HTERT RPE-1 (cell line): Measurements from ENCODE around the gene SLC6A4.
"Not testable (repeated sequence)": the region's sequence is repeated elsewhere in the genome, so short reads cannot be mapped to it uniquely, and the experiment has no call there.

Experiments used
- in situ Hi-C: fragments of 300-500 bp; cut with MboI; formaldehyde crosslinking; loops from 4 replicates; pipeline ENCODE4 v1.14.3; 2020; ENCODE audit warnings: low sequenced_read_pairs

SLC6A4 gene

DNA sequence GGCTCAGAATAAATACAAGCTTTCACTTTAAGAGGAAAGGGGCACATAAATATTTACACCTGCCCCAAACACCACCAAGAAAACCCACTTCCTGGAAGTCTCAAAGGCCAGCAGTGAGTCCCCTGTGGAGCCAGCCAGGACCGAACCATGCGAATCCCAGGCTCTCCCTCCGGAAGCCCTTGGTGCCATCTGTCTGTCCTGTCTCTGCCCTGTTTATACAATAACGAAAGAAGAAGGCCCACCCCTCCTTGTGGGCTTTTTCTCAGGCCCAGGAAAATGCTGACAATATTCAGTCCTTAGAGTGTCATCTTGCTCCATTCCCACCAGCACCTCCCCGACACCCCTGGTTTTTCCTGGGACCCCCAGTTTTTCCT is 3.6 kb upstream of the SLC6A4 start:
- in situ Hi-C loops = no loop called here

DNA sequence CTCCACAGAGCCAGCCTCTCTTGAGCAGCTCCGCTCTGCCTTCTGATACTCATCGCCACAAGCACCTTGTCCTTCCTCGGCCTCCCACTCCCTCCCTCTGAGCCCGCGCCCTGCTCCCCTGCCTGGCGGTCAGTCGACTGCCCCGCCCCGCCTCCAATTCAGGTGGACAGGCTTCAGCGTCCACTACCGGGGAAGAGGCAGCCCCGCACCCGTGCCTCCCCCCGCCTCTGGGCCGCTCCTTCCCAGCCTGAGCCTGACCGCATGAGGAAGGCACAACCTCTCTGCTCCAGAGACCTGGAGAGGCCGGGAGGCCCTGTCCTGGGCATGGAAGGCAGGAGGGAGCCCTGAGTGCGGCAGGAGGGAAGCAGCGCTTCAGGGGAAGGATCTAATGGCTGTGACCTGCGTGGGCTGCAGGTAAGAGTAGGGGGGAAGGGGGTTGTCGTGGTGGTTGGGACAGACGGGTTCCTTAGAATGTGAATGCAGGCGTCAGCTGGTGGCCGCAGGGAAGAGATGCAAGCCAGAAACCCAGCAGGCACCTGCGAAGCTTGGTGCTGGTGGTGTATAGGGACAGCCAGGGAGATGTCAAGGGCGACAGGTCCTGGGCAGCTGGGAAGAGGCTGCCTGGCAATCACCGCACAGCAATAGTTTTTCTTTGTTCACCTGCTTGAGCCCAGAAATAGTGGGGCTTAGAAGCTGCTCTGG is 3.0 kb upstream of the SLC6A4 start:
- in situ Hi-C loops = no loop called here

DNA sequence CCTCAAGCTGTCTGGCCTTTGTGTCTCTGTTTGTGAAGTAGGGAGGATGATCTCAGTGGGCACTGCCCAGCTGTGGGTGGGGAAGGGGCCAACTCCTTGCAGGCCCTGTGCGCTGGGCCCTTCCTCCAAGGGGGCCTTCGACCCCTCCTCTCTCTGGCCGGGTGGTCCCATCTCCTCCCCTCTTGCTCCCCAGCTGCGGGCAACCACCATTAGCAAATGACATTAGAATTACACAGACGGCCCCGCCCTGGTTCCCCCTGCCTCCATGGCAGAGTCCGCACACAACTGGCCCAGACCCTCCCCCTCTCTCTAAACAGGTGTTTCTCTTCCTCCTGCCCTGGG is 2.5 kb upstream of the SLC6A4 start:
- in situ Hi-C loops = no loop called here

DNA sequence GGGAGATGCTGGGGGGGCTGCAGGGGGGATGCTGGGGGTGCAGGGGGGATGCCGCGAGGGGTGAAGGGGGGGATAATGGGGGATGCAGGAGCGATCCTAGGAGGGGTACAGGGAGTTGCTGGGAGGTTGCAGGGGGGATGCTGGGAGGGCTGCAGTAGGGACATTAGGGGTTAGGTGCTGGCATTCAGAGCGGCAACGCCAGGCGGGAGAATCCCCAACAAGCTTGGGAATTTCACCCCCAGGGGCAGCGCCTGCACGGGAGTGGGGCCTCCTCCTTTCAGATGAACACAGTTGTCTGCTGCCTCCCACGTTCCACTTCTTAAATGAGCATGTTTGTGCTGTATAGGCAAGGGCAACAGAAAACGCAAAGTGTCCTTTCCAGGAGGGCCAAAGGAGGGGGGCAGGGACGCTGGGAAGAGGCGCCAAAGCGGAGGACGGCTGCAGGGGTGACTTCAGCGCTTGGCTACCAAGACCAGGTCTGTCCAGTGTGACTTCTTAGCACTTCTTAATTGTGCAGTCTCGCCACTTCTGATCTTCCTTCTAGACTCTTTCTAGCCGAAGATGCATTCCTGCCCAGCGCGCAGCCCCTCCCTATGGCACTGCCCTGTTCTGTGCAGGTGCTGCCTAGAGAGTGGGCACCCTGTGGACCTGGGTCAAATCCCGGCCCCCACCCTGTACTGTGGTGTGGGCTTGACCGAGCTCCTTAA is 2.0 kb upstream of the SLC6A4 start:
- in situ Hi-C loops = no loop called here

DNA sequence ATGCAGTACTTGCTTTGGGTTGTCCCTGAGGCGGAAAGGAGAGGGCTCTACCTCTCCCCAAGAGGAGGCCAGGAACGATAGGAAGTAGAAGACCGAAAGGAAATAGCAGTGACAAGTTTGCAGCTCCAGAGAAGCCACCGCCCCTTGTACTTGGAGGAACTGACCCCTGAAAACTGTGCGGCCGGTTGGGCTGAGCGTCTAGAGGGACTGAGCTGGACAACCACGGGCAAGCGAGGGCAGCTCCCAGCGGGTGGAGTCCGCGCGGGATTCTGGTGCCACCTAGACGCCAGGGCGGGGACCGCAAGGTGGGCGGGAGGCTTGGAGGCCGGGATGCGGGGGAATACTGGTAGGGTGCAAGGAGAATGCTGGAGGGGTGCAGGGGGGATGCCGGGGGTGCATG is 1.3 kb upstream of the SLC6A4 start:
- in situ Hi-C loops = no loop called here

DNA sequence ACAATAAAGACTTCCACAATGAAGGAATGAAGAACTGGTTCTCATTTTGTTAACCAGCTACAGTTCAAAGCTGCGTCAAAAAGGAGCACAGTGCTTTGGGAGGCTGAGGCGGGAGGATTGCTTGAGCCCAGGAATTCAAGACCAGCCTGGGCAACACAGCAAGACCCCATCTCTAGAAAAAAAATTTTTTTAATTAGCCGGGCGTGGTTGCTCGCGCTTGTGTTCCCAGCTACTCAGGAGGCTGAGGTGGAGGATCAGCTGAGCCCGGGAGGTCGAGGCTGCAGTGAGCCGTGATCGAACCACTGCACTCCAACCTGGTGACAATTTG is 764 bp upstream of the SLC6A4 start:
- in situ Hi-C loops = no loop called here

DNA sequence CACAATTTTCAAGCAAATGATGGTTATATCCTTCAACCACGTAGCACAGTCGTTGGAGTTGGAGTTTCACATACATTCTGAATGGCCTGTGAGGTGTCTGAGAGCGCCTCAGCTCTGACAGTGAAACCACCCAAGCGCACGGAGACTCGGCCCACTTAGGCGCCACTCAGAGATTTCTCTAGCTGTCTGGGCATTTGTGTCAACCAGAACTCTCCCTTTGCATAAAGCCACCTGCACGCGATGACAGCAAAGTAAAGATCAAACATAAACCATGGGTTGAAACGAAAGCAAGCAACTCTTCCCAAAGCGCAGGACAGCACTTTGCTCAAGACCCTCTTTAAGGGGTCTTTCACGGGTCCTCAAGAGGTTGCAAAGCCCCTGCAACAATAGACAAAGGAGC is 533 bp downstream of the SLC6A4 start:
- in situ Hi-C loops = no loop called here

DNA sequence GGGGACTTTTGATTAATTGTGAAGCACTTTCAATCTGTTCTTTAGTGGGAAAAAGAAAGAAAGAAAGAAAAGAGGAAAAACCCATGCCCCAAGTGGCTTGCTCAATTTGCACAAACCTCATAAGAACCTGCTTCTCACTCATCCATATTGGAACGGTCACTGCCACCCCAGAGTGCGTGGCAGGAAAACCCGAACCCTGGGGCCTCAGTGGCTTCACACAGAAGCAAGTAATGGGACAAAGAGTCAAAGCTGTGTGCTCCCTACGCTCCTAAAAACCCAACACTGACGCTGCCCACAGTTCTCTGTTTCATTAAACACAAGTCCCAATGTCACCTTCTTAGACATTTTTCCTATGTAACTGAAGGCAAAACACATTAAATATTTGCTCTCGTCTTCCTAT is 1.2 kb downstream of the SLC6A4 start:
- in situ Hi-C loops = no loop called here

DNA sequence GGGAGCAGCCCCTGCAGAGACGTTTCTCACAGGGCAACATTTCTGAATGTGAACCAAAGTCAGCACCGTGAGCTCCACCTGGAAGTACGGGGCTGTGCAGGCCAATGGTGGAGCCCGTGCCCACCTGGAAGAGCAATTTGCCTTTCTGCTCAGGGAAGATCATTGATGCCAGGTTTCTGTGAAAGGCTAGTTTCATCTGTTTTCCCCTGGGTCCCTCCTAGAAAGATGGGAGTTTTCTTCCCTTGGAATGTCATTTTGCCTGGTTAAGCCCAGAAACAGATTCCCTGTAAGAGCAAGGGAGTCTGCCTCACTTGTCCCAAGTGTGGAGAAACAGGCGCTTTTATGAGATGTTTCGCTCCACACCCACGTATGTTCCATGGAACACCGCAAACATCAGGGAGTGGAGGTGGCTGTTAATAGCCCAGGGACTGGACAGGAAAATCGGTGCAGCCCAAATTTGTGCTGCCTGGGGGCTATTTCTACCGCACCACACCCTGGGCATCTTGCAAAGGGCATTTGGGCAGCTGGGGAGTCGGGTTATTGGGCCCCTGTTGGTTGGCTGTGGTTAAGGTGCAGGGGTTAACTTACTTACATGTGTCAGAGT is 2.6 kb downstream of the SLC6A4 start:
- in situ Hi-C loops = no loop called here

DNA sequence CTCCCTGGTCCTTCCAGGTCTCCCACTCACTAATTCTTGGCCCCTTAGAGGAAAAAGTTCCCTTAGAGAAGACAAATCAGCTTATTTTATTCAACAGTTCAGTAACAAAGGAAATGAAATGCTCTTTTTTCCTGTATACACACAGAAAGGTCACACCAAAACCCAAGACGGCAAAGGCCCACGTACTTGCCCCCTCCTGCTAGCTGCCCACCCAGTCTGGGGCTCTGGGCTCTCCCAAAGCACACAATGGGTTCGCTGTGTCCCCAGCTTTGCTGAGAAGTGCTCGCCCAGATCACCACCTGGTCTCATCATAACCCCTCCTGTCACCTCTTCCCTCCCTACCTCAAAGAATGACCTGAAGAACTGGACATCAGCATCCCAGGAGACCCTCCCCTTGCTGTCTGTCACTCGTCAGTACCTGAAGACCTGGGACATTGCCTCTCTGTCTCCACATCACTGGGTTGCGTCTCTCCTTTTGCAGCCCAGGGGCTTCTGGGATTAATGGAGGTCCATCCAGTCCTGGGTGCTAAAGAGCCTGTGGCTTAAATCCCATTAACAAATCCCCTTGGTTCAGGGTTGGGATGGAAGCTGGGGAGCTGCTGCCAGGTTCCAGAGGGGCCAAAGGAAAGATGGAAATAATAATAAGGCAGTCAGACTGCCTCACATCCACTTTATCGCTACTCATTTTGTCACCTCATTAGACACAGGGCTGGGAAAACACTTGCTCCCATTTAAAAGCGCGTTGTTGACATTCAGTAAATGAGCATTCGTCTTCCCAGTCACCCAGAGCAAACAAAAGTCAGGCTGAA is 3.3 kb downstream of the SLC6A4 start:
- in situ Hi-C loops = no loop called here

DNA sequence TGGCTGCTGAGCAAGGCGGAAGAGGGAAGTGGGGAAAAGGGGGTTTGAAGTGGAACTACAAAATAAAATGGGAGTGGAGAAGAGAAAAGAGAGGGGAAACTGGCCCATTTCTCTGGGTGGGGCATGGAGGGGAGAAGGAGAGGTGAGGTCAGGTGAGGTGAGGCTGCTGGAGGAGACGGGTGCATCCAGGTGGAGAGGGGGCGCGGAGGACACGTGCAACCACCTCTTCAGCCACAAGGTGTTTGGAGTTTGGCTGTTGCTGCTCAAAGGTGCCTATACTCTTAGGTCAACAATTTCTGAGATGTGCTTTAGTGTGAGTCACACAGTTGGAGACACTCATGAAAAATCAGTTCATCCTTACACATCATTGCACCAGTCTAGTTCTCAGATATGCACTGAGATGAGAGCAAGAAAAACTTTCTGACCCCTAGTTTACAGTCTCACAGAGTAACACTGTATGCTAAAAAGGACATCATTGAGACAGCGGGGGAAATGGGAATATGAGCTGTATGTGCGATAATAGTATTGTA is 4.8 kb downstream of the SLC6A4 start:
- in situ Hi-C loops = no loop called here

DNA sequence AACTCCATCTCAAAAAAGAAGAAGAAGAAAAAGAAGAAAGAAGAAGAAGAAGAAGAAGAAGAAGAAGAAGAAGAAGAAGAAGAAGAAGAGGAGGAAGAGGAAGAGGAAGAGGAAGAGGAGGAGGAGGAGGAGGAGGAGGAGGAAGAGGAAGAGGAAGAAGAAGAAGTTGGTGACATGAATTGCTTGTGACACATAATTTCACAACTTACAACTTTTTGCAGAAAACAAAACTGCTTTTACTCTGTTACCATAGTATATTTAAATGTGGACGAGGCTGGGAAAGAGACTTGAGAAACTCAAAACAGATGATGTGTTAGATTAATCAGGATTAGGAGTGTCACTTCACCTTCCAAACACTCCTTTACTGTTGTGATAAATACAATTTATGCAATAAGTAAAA is 5.5 kb downstream of the SLC6A4 start:
- in situ Hi-C loops = not testable (repeated sequence)

DNA sequence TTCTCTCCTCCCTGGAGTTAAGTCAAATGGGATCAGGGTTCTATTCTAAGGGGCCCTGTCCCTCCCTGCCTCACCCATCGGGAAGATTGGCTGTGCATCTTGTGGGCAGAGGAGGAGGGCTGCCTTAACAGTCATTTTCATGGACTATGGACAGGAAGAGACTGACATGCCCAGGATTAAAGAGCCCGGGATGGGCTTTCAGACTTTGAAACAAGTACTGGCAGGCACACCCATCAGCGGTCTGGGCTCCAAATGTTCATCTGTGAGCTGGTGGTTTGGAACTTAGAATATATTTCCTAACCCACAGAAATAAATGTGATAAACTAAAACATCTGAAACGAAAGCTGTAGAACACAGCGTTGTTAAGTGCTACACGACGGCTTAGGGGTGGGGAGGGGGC is 6.5 kb downstream of the SLC6A4 start:
- in situ Hi-C loops = no loop called here

DNA sequence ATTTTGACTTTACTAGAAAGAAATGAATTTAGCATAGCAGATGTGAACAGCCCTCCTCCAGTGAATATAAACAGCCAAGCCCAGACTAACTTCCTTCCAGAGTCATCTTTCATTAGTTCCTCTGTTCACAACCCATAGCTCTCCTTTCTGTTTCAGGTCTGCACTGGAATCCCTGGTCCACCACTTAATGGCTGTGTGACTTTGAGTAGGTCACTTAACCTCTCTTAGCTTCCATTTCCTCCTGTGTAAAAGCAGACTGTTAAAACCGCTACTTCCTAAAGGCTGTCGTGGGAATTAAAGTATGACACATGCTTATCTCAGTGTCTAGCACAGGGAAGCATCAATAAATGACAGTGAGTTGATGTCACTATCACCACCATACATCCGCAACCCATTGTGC is 7.5 kb downstream of the SLC6A4 start:
- in situ Hi-C loops = no loop called here

DNA sequence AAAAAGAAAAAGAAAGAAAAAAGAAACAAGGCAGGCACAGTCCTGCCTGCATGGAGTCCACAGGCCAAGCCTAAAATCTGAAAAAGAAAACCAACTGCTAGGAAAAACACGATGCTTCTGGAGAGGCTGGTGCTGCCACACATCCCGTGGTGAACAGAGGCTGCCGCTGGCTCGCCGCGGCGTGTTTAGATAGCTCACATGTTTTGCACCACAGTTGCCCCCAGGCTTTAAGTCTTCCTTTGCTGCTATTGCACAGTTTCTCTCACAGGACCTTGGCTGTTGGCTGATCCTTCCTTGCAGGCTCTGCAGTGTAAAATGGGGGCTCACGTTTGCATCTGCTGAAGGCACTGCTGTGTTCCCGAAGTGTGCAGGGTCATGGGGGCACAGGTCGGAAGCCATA is 8.6 kb downstream of the SLC6A4 start:
- in situ Hi-C loops = no loop called here

DNA sequence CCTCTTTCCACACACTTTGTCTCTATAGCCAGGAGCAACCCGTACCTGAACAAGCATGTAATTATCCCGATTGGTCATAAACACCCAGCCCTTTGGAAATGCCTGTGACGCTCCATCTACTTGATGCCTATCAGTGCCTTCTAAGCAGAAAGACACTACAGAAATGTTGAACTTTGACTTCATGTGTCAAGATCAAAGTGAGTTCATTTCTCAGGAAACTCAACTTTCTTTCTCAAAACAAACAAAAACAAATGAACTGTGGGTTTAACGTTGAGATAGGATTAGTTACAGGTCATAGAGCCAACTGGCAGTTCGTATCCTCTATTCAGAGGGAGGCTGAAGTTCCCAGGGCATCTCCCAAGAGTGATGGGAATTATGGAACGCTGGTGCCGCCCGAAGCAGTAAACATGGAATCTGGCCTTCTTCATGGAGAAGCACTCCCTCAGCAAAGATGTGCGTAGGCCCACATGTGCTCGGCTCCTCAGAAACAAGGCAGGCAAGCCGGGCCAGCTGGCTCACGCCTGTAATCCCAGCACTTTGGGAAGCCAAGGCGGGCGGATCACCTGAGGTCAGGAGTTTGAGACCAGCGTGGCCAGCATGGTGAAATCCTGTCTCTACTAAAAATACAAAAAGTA is 9.5 kb downstream of the SLC6A4 start:
- in situ Hi-C loops = no loop called here

DNA sequence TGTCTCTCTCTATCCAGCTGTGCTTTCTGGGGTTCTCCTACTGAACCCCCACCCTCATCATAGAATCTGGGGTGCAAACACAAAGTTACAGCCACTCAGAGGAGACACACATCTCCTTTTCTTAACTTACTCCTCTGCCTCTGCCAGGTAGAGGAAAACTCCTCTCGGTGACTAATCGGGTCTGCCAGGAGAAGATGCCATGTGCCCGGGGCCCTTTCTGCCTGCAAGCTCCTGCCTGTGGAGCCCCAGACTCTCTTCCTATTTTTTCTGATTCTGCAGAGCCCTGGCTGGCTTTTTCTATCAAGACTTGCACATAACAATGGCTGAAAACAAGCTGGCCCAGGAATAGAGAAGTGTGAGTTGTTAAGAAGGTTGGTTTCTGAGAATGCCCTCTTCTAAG is 10.4 kb downstream of the SLC6A4 start:
- in situ Hi-C loops = no loop called here

DNA sequence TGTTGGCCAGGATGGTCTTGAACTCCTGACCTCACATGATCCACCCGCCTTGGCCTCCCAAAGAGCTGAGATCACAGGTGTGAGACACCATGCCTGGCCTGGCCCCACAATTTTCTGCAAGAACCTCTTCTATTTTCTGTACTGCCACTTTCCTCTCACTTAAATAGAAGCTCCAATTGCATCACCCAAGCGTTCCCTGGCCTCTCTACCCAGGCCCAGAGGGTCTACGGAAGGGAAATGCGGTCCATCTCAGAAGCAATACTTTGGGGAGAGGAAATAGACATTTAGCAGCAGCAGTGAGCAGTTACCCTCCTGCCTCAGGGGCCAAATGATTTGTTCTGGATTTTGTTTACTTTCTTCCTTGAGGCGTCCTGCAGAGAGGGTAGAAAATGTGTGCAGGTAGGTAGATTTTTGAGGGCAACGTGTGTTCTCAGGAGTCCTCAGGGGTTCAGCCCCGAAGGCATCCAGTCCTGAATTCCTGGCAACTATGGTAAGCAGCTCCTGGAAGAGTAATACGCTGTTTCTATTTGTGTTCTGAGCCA is 11.0 kb downstream of the SLC6A4 start:
- in situ Hi-C loops = no loop called here

DNA sequence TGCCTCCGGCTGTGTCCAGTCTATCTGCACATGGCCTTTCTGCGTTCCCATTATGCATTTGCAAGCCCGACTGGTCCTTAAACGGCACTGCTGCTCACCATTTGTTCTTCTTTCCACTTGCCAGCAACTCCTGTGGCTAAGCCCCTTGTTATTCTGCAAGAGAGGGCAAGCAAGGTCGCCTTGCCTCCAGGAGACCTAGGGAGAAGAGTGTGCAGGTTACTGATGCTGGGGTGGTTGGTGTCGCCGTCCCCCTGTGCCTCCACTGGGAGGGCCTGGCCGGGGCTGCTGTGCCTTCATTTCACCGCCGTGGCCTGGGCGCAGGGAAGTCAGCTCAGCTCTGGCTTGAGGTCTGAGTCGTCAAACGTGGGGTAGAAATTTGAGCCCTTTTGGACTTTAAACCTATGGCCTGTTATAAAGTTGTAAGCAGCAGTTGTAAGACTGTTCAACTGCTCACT is 12.7 kb downstream of the SLC6A4 start:
- in situ Hi-C loops = no loop called here

DNA sequence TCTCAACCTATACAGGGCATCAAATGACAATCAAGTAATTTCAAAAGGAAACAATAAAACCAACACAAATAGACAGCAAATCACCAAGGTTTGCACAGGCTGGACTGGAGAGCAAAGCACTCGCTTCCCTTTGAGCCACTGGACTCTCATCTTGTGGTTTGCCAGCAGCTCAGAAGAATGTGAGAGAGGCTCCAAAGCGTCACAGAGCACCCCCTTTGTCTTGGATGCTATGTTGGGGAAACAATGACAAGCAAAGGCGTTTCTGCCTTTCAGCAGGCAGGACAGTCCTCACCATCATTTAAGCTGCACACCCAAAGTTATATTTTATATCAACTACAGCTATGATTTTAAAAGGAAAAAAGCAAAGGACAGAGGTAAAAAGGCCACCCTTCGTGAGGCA is 13.2 kb downstream of the SLC6A4 start:
- in situ Hi-C loops = no loop called here

DNA sequence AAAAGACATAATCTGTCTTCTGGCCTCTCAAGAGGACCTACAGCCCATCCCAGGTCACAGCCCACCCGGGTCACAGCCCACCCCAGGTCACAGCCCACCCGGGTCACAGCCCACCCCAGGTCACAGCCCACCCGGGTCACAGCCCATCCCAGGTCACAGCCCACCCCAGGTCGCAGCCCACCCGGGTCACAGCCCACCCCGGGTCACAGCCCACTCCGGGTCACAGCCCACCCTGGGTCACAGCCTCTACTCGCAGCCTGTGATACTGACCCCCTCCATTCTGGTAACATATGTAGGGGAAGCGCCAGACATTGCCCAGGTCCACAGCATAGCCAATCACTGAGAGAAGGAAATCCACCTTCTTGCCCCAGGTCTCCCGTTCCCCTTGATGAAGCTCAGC is 14.2 kb downstream of the SLC6A4 start:
- in situ Hi-C loops = no loop called here
